ENCODE measurements around the gene CAMTA1. TPM values are rescaled to one million over a fixed set of nuclear protein-coding genes. Genes with fewer than 3 reads are reported as not detected.

Gene CAMTA1
- total RNA-seq, 4 donors from 2014 or later = 45.3 to 68.9 (median 62.0) TPM

DNA sequence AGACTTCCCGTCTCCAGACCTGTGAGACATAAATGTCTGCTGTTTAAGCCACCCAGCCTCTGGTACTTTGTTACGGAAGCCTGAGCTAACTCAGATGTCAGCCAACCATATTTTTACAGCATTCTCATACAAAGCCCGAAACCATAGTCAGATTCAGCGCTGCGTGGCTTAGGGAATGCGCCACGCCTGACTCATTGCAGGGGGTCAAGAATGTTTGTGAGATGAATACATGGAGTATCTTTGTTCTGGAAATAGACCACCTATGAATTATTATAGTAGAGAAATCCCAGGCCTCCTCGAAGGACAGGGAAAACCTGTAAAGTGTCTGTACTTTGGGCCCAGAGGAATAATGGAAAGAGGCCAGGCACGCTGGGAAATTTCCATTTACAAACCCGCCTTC is 434.8 kb downstream of the CAMTA1 start:
- DNase-seq (ENCODE audit: low spot score) (no peak), ATAC-seq (ENCODE audit: low FRiP score) (no peak)
- no peak for TF ChIP-seq CTCF (IDR thresholded peaks at IDR 0.05)

DNA sequence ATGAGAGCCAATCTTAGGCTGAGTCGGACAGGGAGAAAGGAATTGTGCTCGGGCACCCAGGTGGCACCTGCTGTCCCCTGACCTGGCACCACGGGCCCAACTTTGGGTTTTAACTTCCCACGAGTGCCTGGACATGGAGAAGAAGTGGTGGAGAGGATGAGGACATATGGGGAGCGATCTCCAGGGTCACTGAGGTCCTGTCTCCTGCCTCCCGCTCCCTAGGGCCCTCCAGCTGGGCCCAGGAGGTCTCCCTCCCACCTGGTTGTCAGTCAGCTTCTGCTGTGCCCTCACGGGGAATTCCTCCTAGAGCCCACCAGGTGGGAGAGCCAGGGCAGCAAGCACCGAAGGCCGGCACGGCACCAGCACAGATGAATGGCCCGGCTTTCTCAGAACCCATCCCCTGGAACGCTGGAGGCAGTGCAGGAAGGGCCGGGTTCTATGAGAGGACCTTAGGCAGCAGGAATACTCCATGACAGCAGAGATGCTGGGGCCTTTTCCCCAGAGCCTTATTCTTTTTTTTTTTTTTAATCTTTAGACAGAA is 435.5 kb downstream of the CAMTA1 start:
- ATAC-seq (ENCODE audit: low FRiP score) = no peak
- no peak for DNase-seq (ENCODE audit: low spot score)
- TF ChIP-seq CTCF (IDR thresholded peaks at IDR 0.05) = no peak

DNA sequence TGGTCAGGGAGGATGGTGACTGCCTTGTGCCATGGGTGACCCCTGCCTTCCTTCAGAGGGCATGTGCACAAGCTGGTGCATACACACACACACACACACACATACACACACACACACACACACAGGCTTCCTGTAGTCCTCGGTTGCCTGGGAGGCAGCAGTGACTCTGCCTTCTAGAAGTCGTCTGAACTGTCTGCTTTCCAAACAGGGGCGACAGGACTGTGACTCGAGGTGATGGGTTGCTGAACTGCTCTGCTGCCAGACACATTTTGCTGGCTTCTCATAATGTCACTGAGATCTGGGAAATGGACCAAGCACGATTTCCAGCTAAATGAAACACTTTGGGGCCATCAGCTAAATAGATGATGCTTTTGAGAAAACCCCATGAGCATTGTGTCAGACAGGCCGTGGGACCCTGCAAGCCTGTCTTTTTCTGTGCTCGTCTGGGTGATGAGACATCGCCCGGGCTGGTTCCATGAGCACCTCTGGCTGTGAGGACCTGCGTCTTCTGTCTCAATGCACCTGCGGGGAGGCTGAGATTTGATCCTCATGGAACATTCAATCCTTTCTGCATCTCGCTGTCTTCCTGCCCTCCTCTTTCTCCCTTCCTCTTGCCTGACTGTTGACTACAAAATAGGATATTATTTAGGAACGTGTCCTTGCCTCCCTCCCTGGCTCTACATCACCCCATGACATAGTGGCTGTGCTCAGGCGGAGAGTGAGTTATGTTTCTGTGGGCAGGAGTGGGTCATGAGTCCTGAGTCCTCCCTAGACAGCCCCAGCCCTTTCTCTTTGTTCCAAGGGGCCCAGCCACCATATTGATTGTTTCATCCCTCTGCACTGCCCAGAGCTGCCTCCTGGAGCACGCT is 436.8 kb downstream of the CAMTA1 start:
- TF ChIP-seq CTCF (IDR thresholded peaks at IDR 0.05) = no peak
- ATAC-seq (ENCODE audit: low FRiP score) (no peak), DNase-seq (ENCODE audit: low spot score) (no peak)

- ATAC-seq (ENCODE audit: low FRiP score) = no peak
- DNase-seq (ENCODE audit: low spot score) = no peak
- TF ChIP-seq CTCF (IDR thresholded peaks at IDR 0.05) = no peak
Observed at GRCh38 chr1:7222695-7223015, 437.4 kb downstream of the CAMTA1 start.

- ATAC-seq (ENCODE audit: low FRiP score) (no peak), DNase-seq (ENCODE audit: low spot score) (no peak)
- TF ChIP-seq CTCF (IDR thresholded peaks at IDR 0.05) = no peak
Observed at GRCh38 chr1:7223334-7224080, 438.3 kb downstream of the CAMTA1 start.

- no peak for TF ChIP-seq CTCF (IDR thresholded peaks at IDR 0.05)
- DNase-seq (ENCODE audit: low spot score) = no peak
- no peak for ATAC-seq (ENCODE audit: low FRiP score)
Observed at GRCh38 chr1:7224081-7224534, 438.9 kb downstream of the CAMTA1 start.

All from omental fat pad (tissue), 4 donors.